SK-N-SH treated with all-trans-retinoic acid at 6 μM for 48 hours (cell line): ENCODE results near the gene RNF167.

ENCODE experiments used
- ATAC-seq: fragments of 200-7000 bp; cut with Tn5 transposase; 3 replicates; pipeline ENCODE4 v1.9.1; 2020; ENCODE audit warnings: mild to moderate bottlenecking, moderate library complexity
- ARNTL ChIP-seq: fragments of 450-650 bp; formaldehyde crosslinking; IDR thresholded peaks from 2 replicates; pipeline ENCODE4 v1.5.0; 2020; ENCODE audit warnings: low read depth, mild to moderate bottlenecking, moderate library complexity, borderline replicate concordance
- BACH2 ChIP-seq: fragments of 250-450 bp; sonication (Bioruptor Pico); IDR thresholded peaks from 2 replicates; pipeline ENCODE4 v1.9.0; 2021; ENCODE audit warnings: mild to moderate bottlenecking, borderline replicate concordance
- CREB5 ChIP-seq: fragments of 250-450 bp; sonication (Bioruptor Pico); IDR thresholded peaks from 2 replicates; pipeline ENCODE4 v1.5.1; 2020; ENCODE audit warnings: low read depth, mild to moderate bottlenecking, moderate library complexity
- CSDC2 ChIP-seq: fragments of 250-450 bp; sonication (Bioruptor Pico); IDR thresholded peaks from 2 replicates; pipeline ENCODE4 v1.5.0; 2020; ENCODE audit warnings: mild to moderate bottlenecking, moderate library complexity
- ESRRG ChIP-seq: fragments of 250-450 bp; sonication (Bioruptor Pico); IDR thresholded peaks from 2 replicates; pipeline ENCODE4 v1.6.1; 2021; ENCODE audit warnings: mild to moderate bottlenecking
- GLIS3 ChIP-seq: fragments of 250-450 bp; sonication (Bioruptor Pico); IDR thresholded peaks from 2 replicates; pipeline ENCODE4 v1.5.0; 2020; ENCODE audit warnings: mild to moderate bottlenecking, moderate library complexity
- ISL1 ChIP-seq: fragments of 250-450 bp; sonication (Bioruptor Pico); IDR thresholded peaks from 2 replicates; pipeline ENCODE4 v2.1.2; 2022; ENCODE audit warnings: mild to moderate bottlenecking, moderate library complexity
- OSR1 ChIP-seq: fragments of 250-450 bp; sonication (Bioruptor Pico); IDR thresholded peaks from 2 replicates; pipeline ENCODE4 v1.8.0; 2022; ENCODE audit warnings: moderate library complexity, mild to moderate bottlenecking, inconsistent platforms
- PATZ1 ChIP-seq: fragments of 250-450 bp; sonication (Bioruptor Pico); IDR thresholded peaks from 2 replicates; pipeline ENCODE4 v1.8.0; 2020; ENCODE audit warnings: mild to moderate bottlenecking, moderate library complexity, borderline replicate concordance
- POU6F1 ChIP-seq: fragments of 250-450 bp; sonication (Bioruptor Pico); IDR thresholded peaks from 2 replicates; pipeline ENCODE4 v1.8.0; 2021; ENCODE audit warnings: low read depth, mild to moderate bottlenecking, moderate library complexity, borderline replicate concordance
- PPARA ChIP-seq: fragments of 250-450 bp; sonication (Bioruptor Pico); IDR thresholded peaks from 2 replicates; pipeline ENCODE4 v1.5.0; 2020; ENCODE audit warnings: mild to moderate bottlenecking, borderline replicate concordance
- SNAI2 ChIP-seq: fragments of 250-450 bp; sonication (Bioruptor Pico); IDR thresholded peaks from 2 replicates; pipeline ENCODE4 v1.5.0; 2020; ENCODE audit warnings: mild to moderate bottlenecking, moderate library complexity
- TCF4 ChIP-seq: fragments of 250-450 bp; sonication (Bioruptor Pico); IDR thresholded peaks from 2 replicates; pipeline ENCODE4 v1.8.0; 2021; ENCODE audit warnings: mild to moderate bottlenecking, moderate library complexity, borderline replicate concordance
- TOX ChIP-seq: fragments of 250-450 bp; sonication (Bioruptor Pico); IDR thresholded peaks from 2 replicates; pipeline ENCODE4 v1.8.0; 2021; ENCODE audit warnings: mild to moderate bottlenecking, moderate library complexity, borderline replicate concordance
- TSHZ2 ChIP-seq: fragments of 250-450 bp; sonication (Bioruptor Pico); IDR thresholded peaks from 2 replicates; pipeline ENCODE4 v1.5.0; 2020; ENCODE audit warnings: mild to moderate bottlenecking, moderate library complexity
- ZC3H10 ChIP-seq: fragments of 250-450 bp; sonication (Bioruptor Pico); IDR thresholded peaks from 2 replicates; pipeline ENCODE4 v1.5.1; 2021; ENCODE audit warnings: mild to moderate bottlenecking, moderate library complexity
- ZFP3 ChIP-seq: fragments of 250-450 bp; sonication (Bioruptor Pico); IDR thresholded peaks from 2 replicates; pipeline ENCODE4 v1.5.0; 2020; ENCODE audit warnings: mild to moderate bottlenecking, moderate library complexity
- ZFP30 ChIP-seq: fragments of 450-650 bp; formaldehyde crosslinking; IDR thresholded peaks from 2 replicates; pipeline ENCODE4 v1.5.0; 2022; ENCODE audit warnings: mild to moderate bottlenecking, moderate library complexity
- ZNF565 ChIP-seq: fragments of 450-650 bp; formaldehyde crosslinking; conservative IDR thresholded peaks from 2 replicates; pipeline ENCODE4 v1.5.0; 2020; ENCODE audit warnings: low read depth, mild to moderate bottlenecking, moderate library complexity
- ZNF8 ChIP-seq: fragments of 450-650 bp; formaldehyde crosslinking; IDR thresholded peaks from 2 replicates; pipeline ENCODE4 v1.5.0; 2020; ENCODE audit warnings: mild to moderate bottlenecking, moderate library complexity

The RNF167 gene

GRCh38 chr17:4969551-4970173 is 29.6 kb downstream of the RNF167 start:
- ATAC-seq = no peak
- no peak for TF ChIP-seq ZNF565 (CRISPR knock-in tag)
- no peak for TF ChIP-seq ARNTL (CRISPR knock-in tag)
- no peak for TF ChIP-seq OSR1 (CRISPR knock-in tag)
- TF ChIP-seq GLIS3 (CRISPR knock-in tag) = no peak
- no peak for TF ChIP-seq ZC3H10 (CRISPR knock-in tag)
- no peak for TF ChIP-seq ESRRG (CRISPR knock-in tag)
- no peak for TF ChIP-seq TOX (CRISPR knock-in tag)
- no peak for TF ChIP-seq ZNF8
- TF ChIP-seq ISL1 = no peak
- no peak for TF ChIP-seq PATZ1 (CRISPR knock-in tag)
- TF ChIP-seq ZFP30 (CRISPR knock-in tag) = no peak
- no peak for TF ChIP-seq ZFP3 (CRISPR knock-in tag)
- no peak for TF ChIP-seq TSHZ2 (CRISPR knock-in tag)
- no peak for TF ChIP-seq PPARA (CRISPR knock-in tag)
- no peak for TF ChIP-seq BACH2 (CRISPR knock-in tag)
- TF ChIP-seq CREB5 = no peak
- no peak for TF ChIP-seq SNAI2
- no peak for TF ChIP-seq CSDC2 (CRISPR knock-in tag)
- TF ChIP-seq POU6F1 (CRISPR knock-in tag) = no peak
- TF ChIP-seq, all 23 proteins: peak for 0

- TF ChIP-seq PATZ1 (CRISPR knock-in tag) (no peak), OSR1 (CRISPR knock-in tag) (no peak), TCF4 (CRISPR knock-in tag) (no peak), ZC3H10 (CRISPR knock-in tag) (no peak), ESRRG (CRISPR knock-in tag) (no peak)
- TF ChIP-seq, all 23 proteins: peak for 0
- no peak for ATAC-seq
These were observed 30.2 kb downstream of the RNF167 start for GRCh38 chr17:4970273-4970672.

- ATAC-seq = no peak
These were observed 31.8 kb downstream of the RNF167 start for GRCh38 chr17:4971826-4972225.

More at GRCh38 chr17:4971826-4972225, 31.8 kb downstream of the RNF167 start:
- TF ChIP-seq TOX (CRISPR knock-in tag) (no peak), ZNF565 (CRISPR knock-in tag) (no peak), OSR1 (CRISPR knock-in tag) (no peak)
